Measurements from ENCODE around the gene SLF1.

DNA sequence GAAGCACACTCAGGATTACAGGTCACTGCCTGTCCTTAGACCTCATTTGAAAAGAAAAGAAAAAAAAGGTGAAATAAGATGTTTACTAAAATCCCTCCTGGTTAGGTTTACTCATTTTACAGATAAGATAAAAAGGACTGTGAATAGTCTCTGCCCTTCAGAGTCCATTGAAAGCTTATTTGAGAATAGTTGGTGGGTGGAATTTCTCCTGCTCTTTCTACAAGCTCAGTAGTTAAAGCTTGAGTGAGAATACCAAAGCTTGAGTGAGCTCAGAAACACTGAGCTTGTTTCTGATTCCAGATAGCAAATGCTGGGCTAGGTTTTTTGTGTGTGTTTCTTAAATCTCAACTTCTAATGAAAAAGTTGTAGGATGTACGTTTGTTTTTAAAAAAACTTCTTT lies 106.7 kb downstream of the SLF1 start:
- TF ChIP-seq, protein P1, sequence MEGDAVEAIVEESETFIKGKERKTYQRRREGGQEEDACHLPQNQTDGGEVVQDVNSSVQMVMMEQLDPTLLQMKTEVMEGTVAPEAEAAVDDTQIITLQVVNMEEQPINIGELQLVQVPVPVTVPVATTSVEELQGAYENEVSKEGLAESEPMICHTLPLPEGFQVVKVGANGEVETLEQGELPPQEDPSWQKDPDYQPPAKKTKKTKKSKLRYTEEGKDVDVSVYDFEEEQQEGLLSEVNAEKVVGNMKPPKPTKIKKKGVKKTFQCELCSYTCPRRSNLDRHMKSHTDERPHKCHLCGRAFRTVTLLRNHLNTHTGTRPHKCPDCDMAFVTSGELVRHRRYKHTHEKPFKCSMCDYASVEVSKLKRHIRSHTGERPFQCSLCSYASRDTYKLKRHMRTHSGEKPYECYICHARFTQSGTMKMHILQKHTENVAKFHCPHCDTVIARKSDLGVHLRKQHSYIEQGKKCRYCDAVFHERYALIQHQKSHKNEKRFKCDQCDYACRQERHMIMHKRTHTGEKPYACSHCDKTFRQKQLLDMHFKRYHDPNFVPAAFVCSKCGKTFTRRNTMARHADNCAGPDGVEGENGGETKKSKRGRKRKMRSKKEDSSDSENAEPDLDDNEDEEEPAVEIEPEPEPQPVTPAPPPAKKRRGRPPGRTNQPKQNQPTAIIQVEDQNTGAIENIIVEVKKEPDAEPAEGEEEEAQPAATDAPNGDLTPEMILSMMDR (IDR thresholded peaks at IDR 0.05), result no peak
- TF ChIP-seq POLR2A (IDR thresholded peaks at IDR 0.05), result no peak

Measured in body of pancreas (tissue), 4 donors.